Endothelial cell of umbilical vein (primary cell): Measurements from ENCODE around the gene PPP2R5A. TPM values are rescaled to one million over a fixed set of nuclear protein-coding genes. Genes with fewer than 3 reads are reported as not detected.

Experiments used
- BruUV-seq: library from RNA; stranded (reverse); fragments of 400-500 nt; replicated peaks from 2 replicates; lab custom pipeline; 2021; lab: Mats Ljungman, UMichigan
- CTCF ChIA-PET: fragments of 300-600, 350-600 bp; sonication (Branson Sonifier 250); formaldehyde crosslinking; loops from one replicate; lab custom pipeline; 2021; ENCODE audit warnings: antibody characterized with exemption, inconsistent platforms; lab: Charles Lee
- POLR2A ChIA-PET: fragments of 300-600, 350-600 bp; sonication (Branson Sonifier 250); formaldehyde crosslinking; loops from one replicate; lab custom pipeline; 2021; ENCODE audit warnings: antibody characterized with exemption, inconsistent platforms; lab: Charles Lee
- DNase-seq: peaks from one replicate; pipeline ENCODE4 v3.0.0-alpha.2; 2011; ENCODE audit warnings: low read depth, low spot score
- FAIRE-seq: peaks from 2 replicates; lab custom pipeline; 2011; peaks lifted over from hg19 to GRCh38; lab: Jason Lieb, UNC
- H2AFZ ChIP-seq: 2 replicates; pipeline ENCODE4 v1.6.0; 2012; ENCODE audit warnings: low read depth, low read length, control low read depth, inconsistent platforms
- H3K27ac ChIP-seq: 2 replicates; pipeline ENCODE4 v1.5.1; 2011; ENCODE audit warnings: low read depth, mild to moderate bottlenecking, control low read depth, low read length, moderate library complexity; ENCODE audit not compliant: insufficient read depth
- H3K27me3 ChIP-seq, 2 experiments: 2 replicates each; pipeline versions ENCODE4 v1.6.0 to v1.6.1; 2011; ENCODE audit warnings: low read length in 2 of 2, mixed read lengths in 1 of 2; ENCODE audit not compliant: control insufficient read depth in 2 of 2, insufficient read depth in 2 of 2
- H3K36me3 ChIP-seq, 2 experiments: 2 replicates in 1 of 2; 3 replicates in 1 of 2; pipeline ENCODE4 v1.5.1; 2011; ENCODE audit warnings: low read length in 2 of 2, mild to moderate bottlenecking in 1 of 2, moderate library complexity in 1 of 2; ENCODE audit not compliant: control insufficient read depth in 2 of 2, insufficient read depth in 2 of 2; ENCODE audit errors: extremely low read depth in 1 of 2
- H3K4me1 ChIP-seq: 3 replicates; pipeline ENCODE4 v1.5.1; 2011; ENCODE audit warnings: mild to moderate bottlenecking, low read length; ENCODE audit not compliant: control insufficient read depth, insufficient read depth; ENCODE audit errors: extremely low read depth
- H3K4me2 ChIP-seq: 2 replicates; pipeline ENCODE4 v1.6.1; 2011; ENCODE audit warnings: low read length, control low read depth, mixed read lengths; ENCODE audit not compliant: insufficient read depth
- H3K4me3 ChIP-seq, 3 experiments: fragments of 200-600 bp in 1 of 3; sonication (generic), shearing (Covaris generic) in 1 of 3; replicated peaks in 1 of 3; 2 replicates each; pipeline ENCODE4 v1.5.1; 2011 to 2016; ENCODE audit warnings: control low read depth in 3 of 3, low read length in 3 of 3, mild to moderate bottlenecking in 2 of 3, inconsistent platforms in 1 of 3, low read depth in 1 of 3, moderate library complexity in 1 of 3; ENCODE audit not compliant: insufficient read depth in 1 of 3
- H3K79me2 ChIP-seq: 2 replicates; pipeline ENCODE4 v1.6.0; 2012; ENCODE audit warnings: low read length, inconsistent platforms; ENCODE audit not compliant: control insufficient read depth, insufficient read depth
- H3K9ac ChIP-seq: replicated peaks from 2 replicates; pipeline ENCODE3; 2011; ENCODE audit warnings: low read length, control low read depth; ENCODE audit not compliant: insufficient read depth; ENCODE audit errors: extremely low read depth
- H3K9me1 ChIP-seq: replicated peaks from 3 replicates; pipeline ENCODE4 v1.6.0; 2011; ENCODE audit warnings: mild to moderate bottlenecking, low read length; ENCODE audit not compliant: control insufficient read depth, insufficient read depth; ENCODE audit errors: extremely low read depth
- H3K9me3 ChIP-seq: replicated peaks from 2 replicates; pipeline ENCODE4 v1.5.1; 2012; ENCODE audit warnings: low read length, inconsistent platforms; ENCODE audit not compliant: control insufficient read depth, insufficient read depth
- H4K20me1 ChIP-seq: replicated peaks from 2 replicates; pipeline ENCODE3; 2011; ENCODE audit warnings: mild to moderate bottlenecking, low read length; ENCODE audit not compliant: control insufficient read depth, insufficient read depth; ENCODE audit errors: extremely low read depth
- EZH2 ChIP-seq: IDR thresholded peaks from 2 replicates; pipeline ENCODE4 v1.6.1; 2012; ENCODE audit warnings: borderline replicate concordance, low read depth, mild to moderate bottlenecking, moderate library complexity, low read length, inconsistent platforms; ENCODE audit not compliant: severe bottlenecking
- FOS ChIP-seq: IDR thresholded peaks from 2 replicates; pipeline ENCODE4 v1.6.1; 2011; ENCODE audit warnings: mild to moderate bottlenecking, low read length, moderate library complexity, borderline replicate concordance; ENCODE audit not compliant: insufficient read depth
- GATA2 ChIP-seq: IDR thresholded peaks from 2 replicates; pipeline ENCODE4 v1.7.0; 2011; ENCODE audit warnings: low read depth, mild to moderate bottlenecking, moderate library complexity, mixed read lengths, low read length; ENCODE audit not compliant: insufficient read length, insufficient read depth
- JUN ChIP-seq: IDR thresholded peaks from 2 replicates; pipeline ENCODE4 v1.6.1; 2011; ENCODE audit warnings: borderline replicate concordance, low read depth; ENCODE audit not compliant: insufficient read length, insufficient read depth
- MYC ChIP-seq: IDR thresholded peaks from one replicate; pipeline ENCODE4 v1.6.1; 2011; ENCODE audit warnings: mild to moderate bottlenecking, low read depth, low read length
- POLR2A ChIP-seq: IDR thresholded peaks from 2 replicates; pipeline ENCODE4 v1.6.1; 2012; ENCODE audit warnings: low read depth, mild to moderate bottlenecking, control low read depth, low read length
- POLR2AphosphoS5 ChIP-seq: IDR thresholded peaks from 2 replicates; pipeline ENCODE4 v1.6.1; 2012; ENCODE audit warnings: low read depth, mild to moderate bottlenecking, control low read depth, low read length, moderate library complexity; ENCODE audit not compliant: insufficient read depth
- dilution Hi-C: fragments of 300-500 bp; cut with MboI; formaldehyde crosslinking; loops from one replicate; pipeline ENCODE4 v1.15.0; 2019; ENCODE audit warnings: low sequenced_read_pairs; ENCODE audit not compliant: extremely low pct_ligation_motif_present
- intact Hi-C: fragments of 100-400 bp; cut with micrococcal nuclease; formaldehyde crosslinking; loops from one replicate; pipeline ENCODE4 v1.10.0; 2022
- polyA plus RNA-seq, 4 experiments: library from polyadenylated mRNA; depleted of rRNA in 3 of 4; stranded (reverse) in 3 of 4; unstranded in 1 of 4; fragments of >200 nt; gene quantifications; 2 replicates each; pipeline versions ENCODE4 v1.2.1 to v1.2.3, GENCODE V29; 2011 to 2012; ENCODE audit warnings: missing spikeins in 1 of 4
- total RNA-seq: library from RNA; stranded (reverse); gene quantifications from 2 replicates; pipeline ENCODE4 v1.2.3, GENCODE V29; 2021
- TF ChIP-seq, protein P1 (sequence below): IDR thresholded peaks from 2 replicates; pipeline ENCODE4 v1.6.1; 2011; ENCODE audit not compliant: insufficient read depth, insufficient read length
- TF ChIP-seq, protein P2 (sequence below), 2 donors: IDR thresholded peaks; 1 replicate in 1 of 2; 2 replicates in 1 of 2; pipeline ENCODE4 v1.5.1; 2011; ENCODE audit warnings: low read length in 2 of 2, mild to moderate bottlenecking in 2 of 2, moderate library complexity in 2 of 2, control low read depth in 1 of 2, inconsistent platforms in 1 of 2, low read depth in 1 of 2; ENCODE audit not compliant: insufficient read depth in 1 of 2; ENCODE audit errors: extremely low read depth in 1 of 2

PPP2R5A gene
- total and polyA plus RNA-seq, 2 donors (not counting 3 experiments of a cell fraction or from before 2014, with no cell fraction given), result 11.9 to 34.5 TPM

DNA sequence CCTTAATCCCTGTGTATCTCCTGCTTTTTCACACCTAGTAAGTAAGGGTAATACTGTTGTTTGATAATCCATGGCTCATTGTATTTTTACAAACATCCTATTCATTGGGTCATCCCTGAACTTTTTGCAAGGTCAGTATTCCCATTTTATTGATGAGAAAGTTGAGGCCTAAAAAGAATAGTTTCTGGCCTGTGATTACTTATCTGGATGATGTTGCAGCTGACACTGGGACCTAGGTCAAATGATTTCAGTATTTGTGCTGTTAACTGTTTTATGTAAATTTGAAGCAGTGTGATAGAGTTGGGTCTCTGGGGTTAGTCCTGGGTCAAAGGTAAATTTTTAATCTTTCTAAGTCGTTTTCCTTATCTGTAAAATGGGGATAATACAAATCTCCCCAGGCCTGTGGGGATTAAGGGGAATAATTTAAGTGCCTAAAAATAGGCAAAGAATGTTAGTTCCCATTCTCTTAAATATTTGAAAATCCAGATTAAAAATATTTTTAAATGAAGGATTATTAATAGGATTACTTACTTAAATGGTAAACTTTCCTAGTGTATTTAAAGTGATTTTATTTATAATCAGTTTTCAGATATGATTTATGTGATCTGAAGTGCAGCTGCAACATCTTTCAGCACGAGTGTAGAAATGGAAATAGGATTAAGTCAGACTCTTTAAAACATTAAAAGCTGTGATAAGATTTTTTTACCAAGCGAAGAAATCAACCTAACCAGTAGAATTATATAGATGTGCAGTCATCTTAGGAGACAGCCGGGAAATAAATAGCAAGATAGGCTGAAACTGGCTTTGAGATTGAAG lies 4.3 kb downstream of the PPP2R5A start:
- CTCF ChIA-PET, result interaction anchor here (2.0 to 2.8 kb wide), 3 partner anchors 20 to 609 kb away, joined by 7 to 113 read pairs (median 8); no protein-coding TSS in a partner anchor
- H3K4me2 ChIP-seq, result no peak overlapping the region
- intact Hi-C loops (no loop called here), dilution Hi-C loops (no loop called here)
- no peaks in the 10 kb centered on the region for H3K27me3 ChIP-seq
- no peak overlapping the region for H3K27ac ChIP-seq
- no peak overlapping the region for H2AFZ ChIP-seq
- H3K9me3 ChIP-seq, result no peaks in the 10 kb centered on the region
- peaks cover 2% of the 10 kb centered on the region for H3K9me1 ChIP-seq
- no TSS peak for BruUV-seq
- POLR2A ChIA-PET, result no interaction called here
- FAIRE-seq (no peak), DNase-seq (no peak)
- H3K79me2 ChIP-seq, result peaks cover 53% of the 10 kb centered on the region
- H3K4me3 ChIP-seq, result no peak overlapping the region
- no peaks in the 10 kb centered on the region for H4K20me1 ChIP-seq
- no peak overlapping the region for H3K9ac ChIP-seq
- H3K36me3 ChIP-seq, result no peaks in the 10 kb centered on the region
- TF ChIP-seq, protein P1, sequence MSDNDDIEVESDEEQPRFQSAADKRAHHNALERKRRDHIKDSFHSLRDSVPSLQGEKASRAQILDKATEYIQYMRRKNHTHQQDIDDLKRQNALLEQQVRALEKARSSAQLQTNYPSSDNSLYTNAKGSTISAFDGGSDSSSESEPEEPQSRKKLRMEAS, result no peak
- no peak for TF ChIP-seq JUN
- no peak for TF ChIP-seq FOS
- TF ChIP-seq MYC, result no peak
- TF ChIP-seq, protein P2, sequence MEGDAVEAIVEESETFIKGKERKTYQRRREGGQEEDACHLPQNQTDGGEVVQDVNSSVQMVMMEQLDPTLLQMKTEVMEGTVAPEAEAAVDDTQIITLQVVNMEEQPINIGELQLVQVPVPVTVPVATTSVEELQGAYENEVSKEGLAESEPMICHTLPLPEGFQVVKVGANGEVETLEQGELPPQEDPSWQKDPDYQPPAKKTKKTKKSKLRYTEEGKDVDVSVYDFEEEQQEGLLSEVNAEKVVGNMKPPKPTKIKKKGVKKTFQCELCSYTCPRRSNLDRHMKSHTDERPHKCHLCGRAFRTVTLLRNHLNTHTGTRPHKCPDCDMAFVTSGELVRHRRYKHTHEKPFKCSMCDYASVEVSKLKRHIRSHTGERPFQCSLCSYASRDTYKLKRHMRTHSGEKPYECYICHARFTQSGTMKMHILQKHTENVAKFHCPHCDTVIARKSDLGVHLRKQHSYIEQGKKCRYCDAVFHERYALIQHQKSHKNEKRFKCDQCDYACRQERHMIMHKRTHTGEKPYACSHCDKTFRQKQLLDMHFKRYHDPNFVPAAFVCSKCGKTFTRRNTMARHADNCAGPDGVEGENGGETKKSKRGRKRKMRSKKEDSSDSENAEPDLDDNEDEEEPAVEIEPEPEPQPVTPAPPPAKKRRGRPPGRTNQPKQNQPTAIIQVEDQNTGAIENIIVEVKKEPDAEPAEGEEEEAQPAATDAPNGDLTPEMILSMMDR (IDR thresholded peaks at IDR 0.05; ENCODE audit: extremely low read depth in 1 of 2, insufficient read depth in 1 of 2, low read depth in 1 of 2, low read length in 2 of 2), result no peak
- TF ChIP-seq EZH2, result no peak
- no peak for TF ChIP-seq GATA2
- no peak for TF ChIP-seq POLR2AphosphoS5
- no peak for TF ChIP-seq POLR2A
- peaks cover 28% of the 10 kb centered on the region for H3K4me1 ChIP-seq
